ENCODE measurements around the gene SLC30A9.

Gene SLC30A9

GRCh38 chr4:41990365-41991111 is at the start of gene SLC30A9:
TSS of gene SLC30A9 (plus strand) at chr4:41990530. CDS start at chr4:41990652, 122 bp downstream.
- peak; percentile 75 for DNase-seq

GRCh38 chr4:41940834-41941233 is 49.5 kb upstream of the SLC30A9 start:
- DNase-seq = no peak

GRCh38 chr4:41943506-41943905 is 46.8 kb upstream of the SLC30A9 start:
- DNase-seq = no peak

- no peak for DNase-seq
These were observed 46.2 kb upstream of the SLC30A9 start for GRCh38 chr4:41944089-41944488.

- DNase-seq = no peak
These were observed 40.8 kb upstream of the SLC30A9 start for GRCh38 chr4:41949531-41949930.

GRCh38 chr4:41957634-41958033 is 32.7 kb upstream of the SLC30A9 start:
- DNase-seq = no peak

- no peak for DNase-seq
These were observed 27.2 kb upstream of the SLC30A9 start for GRCh38 chr4:41963105-41963504.

GRCh38 chr4:41964401-41964800 is 25.9 kb upstream of the SLC30A9 start:
- no peak for DNase-seq

GRCh38 chr4:41967392-41967791 is 22.9 kb upstream of the SLC30A9 start:
- no peak for DNase-seq

GRCh38 chr4:41969671-41970070 is 20.7 kb upstream of the SLC30A9 start:
- no peak for DNase-seq

GRCh38 chr4:41975341-41975740 is 15.0 kb upstream of the SLC30A9 start:
- no peak for DNase-seq

GRCh38 chr4:41976775-41977516 is 13.4 kb upstream of the SLC30A9 start:
- DNase-seq = no peak

GRCh38 chr4:41977709-41978108 is 12.6 kb upstream of the SLC30A9 start:
- DNase-seq = no peak

GRCh38 chr4:41981456-41981855 is 8.9 kb upstream of the SLC30A9 start, which contains the start of gene DCAF4L1:
TSS of gene DCAF4L1 (plus strand) at chr4:41981756. CDS start at chr4:41981793, 37 bp downstream.
- DNase-seq = no peak

GRCh38 chr4:41982716-41983115 is 7.6 kb upstream of the SLC30A9 start:
- DNase-seq = no peak

- DNase-seq = no peak
These were observed 5.2 kb upstream of the SLC30A9 start for GRCh38 chr4:41985151-41985550.

GRCh38 chr4:41989994-41990364 is 351 bp upstream of the SLC30A9 start:
- DNase-seq = no peak

- DNase-seq = no peak
These were observed 1.8 kb downstream of the SLC30A9 start for GRCh38 chr4:41991916-41992767.

- no peak for DNase-seq
These were observed 2.9 kb downstream of the SLC30A9 start for GRCh38 chr4:41992967-41993857.

- no peak for DNase-seq
These were observed 4.2 kb downstream of the SLC30A9 start for GRCh38 chr4:41994461-41994985.

- DNase-seq = no peak
These were observed 7.7 kb downstream of the SLC30A9 start for GRCh38 chr4:41998019-41998418.

GRCh38 chr4:41999321-41999720 is 9.0 kb downstream of the SLC30A9 start:
- DNase-seq = no peak

Data from NCI-H2227 treated with DMSO at 0.1 percent for 48 hours (cell line).